ENCODE measurements around the gene DCHS1. TPM values are rescaled to one million over a fixed set of nuclear protein-coding genes. Genes with fewer than 3 reads are reported as not detected.

DCHS1 gene
- total RNA-seq, 2 donors from 2014 or later, result 0.73 to 1.6 TPM

DNA sequence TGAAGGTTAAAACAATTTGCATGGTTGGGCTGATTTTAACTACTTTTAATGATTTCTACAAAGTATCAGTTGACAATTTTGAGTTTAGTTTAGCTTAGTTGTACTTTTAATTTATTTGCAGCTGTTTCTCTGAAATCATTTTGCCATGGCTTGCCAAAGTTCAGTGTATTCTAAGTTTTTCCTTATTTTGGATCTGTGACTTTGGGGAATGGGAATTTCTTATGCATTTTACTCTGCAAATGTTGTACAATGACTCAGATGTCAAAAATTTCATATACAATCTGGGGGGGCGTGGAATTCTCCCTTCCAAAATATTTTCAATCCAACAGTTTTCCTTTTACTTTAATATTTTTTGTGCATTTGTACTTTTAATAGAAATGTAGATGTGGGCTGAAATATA lies 8.9 kb upstream of the DCHS1 start:
- ATAC-seq (no peak), DNase-seq (ENCODE audit: low spot score) (no peak)
- H3K27me3 Mint-ChIP-seq, result no peaks in the 10 kb centered on the region
- no peak overlapping the region for H3K27ac Mint-ChIP-seq
- H3K36me3 Mint-ChIP-seq, result no peaks in the 10 kb centered on the region
- no peak overlapping the region for H3K4me3 Mint-ChIP-seq
- no peaks in the 10 kb centered on the region for H3K9me3 Mint-ChIP-seq
- peaks cover 14 to 22% of the 10 kb centered on the region in 2 donors for H3K4me1 Mint-ChIP-seq (ENCODE audit: low read depth in 2 of 2)

DNA sequence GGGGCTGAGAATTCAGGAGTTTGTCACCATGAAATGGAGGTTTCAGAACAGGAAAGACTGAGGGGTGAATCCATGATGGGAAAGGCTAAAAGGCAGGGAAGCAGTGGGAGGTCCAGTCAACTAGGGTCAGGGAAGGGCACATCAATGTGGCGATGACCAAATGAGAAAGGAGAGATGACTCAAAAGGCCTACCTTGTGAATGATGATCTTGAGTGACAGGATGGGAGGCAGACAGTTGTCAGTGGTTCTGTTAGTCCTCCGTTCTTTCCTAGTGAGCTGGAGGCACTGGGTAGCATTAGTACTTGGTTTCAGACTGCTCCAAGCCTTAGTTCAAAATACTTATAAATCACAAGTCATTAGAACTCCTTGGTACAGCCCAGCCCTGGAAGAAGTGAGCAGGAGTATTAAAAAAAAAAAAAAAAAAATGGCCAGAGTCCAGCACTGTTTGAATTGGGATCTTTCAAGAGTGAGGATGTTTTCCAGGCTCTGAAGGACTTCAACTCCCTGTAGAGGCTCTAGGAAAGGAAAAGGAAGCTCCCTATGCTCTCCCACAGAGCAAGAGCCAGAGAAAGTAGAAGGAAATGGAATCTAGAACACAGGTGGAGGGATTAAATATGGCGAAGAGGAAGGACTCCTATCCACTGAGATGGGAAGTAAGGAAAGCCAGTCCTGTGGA lies 8.3 kb upstream of the DCHS1 start:
- ATAC-seq (no peak), DNase-seq (ENCODE audit: low spot score) (no peak)
- Mint-ChIP-seq H3K4me1 (ENCODE audit: low read depth in 2 of 2) (peaks cover 14 to 22% of the 10 kb centered on the region in 2 donors), H3K9me3 (no peaks in the 10 kb centered on the region), H3K36me3 (no peaks in the 10 kb centered on the region), H3K27me3 (no peaks in the 10 kb centered on the region), H3K27ac (peak overlapping the region in 1 of 2 donors; percentile 2), H3K4me3 (no peak overlapping the region)

DNA sequence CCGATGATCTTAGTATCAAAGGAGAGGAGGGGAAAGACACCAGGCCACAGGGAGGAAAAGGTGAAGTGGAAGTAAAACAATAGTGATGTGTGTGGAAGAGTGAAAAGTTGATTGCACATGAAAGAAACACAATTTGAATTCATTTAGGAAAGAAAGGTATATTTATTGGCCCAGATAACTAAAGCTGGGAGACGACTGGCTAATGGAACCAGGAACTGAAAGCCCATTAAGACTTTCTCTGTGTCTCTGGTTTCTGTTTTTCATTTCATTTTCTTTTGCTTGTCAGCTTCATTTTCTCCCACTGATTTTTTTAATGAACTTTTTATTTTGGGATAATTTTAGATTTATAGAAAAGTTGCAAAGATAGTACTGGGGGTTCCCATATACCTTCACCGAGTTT lies 5.1 kb upstream of the DCHS1 start:
- H3K4me3 Mint-ChIP-seq, result no peak overlapping the region
- DNase-seq (ENCODE audit: low spot score) (no peak), ATAC-seq (no peak)
- no peaks in the 10 kb centered on the region for H3K9me3 Mint-ChIP-seq
- no peaks in the 10 kb centered on the region for H3K36me3 Mint-ChIP-seq
- no peak overlapping the region for H3K27ac Mint-ChIP-seq
- peaks cover 10 to 12% of the 10 kb centered on the region in 2 donors for H3K4me1 Mint-ChIP-seq (ENCODE audit: low read depth in 2 of 2)
- H3K27me3 Mint-ChIP-seq, result peaks cover 12 to 14% of the 10 kb centered on the region in 2 donors

DNA sequence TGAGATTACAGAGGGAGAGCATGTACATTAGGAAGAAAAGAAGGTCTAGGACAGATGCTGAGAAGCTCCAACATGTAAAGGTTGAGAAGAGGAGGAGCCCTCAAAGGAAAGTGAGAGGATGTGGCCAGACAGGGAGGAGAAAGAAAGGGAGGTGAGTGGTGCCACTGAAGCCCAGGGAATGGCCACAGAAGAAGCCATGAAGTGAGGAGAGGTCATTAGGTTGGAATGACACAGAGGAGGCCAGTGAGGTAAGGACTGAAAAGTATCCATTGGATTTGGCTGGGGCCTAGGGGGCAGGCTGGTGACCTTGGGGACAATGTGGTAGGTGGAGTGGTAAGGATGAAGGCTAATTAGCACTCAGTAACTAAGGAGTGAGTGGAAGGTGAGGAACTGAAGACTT lies 3.0 kb upstream of the DCHS1 start:
- H3K27me3 Mint-ChIP-seq, result peaks cover 12 to 14% of the 10 kb centered on the region in 2 donors
- no peaks in the 10 kb centered on the region for H3K9me3 Mint-ChIP-seq
- H3K36me3 Mint-ChIP-seq, result no peaks in the 10 kb centered on the region
- no peak overlapping the region for H3K4me3 Mint-ChIP-seq
- no peak overlapping the region for H3K27ac Mint-ChIP-seq
- DNase-seq (ENCODE audit: low spot score) (no peak), ATAC-seq (no peak)
- H3K4me1 Mint-ChIP-seq (ENCODE audit: low read depth in 2 of 2), result peaks cover 9 to 10% of the 10 kb centered on the region in 2 donors

DNA sequence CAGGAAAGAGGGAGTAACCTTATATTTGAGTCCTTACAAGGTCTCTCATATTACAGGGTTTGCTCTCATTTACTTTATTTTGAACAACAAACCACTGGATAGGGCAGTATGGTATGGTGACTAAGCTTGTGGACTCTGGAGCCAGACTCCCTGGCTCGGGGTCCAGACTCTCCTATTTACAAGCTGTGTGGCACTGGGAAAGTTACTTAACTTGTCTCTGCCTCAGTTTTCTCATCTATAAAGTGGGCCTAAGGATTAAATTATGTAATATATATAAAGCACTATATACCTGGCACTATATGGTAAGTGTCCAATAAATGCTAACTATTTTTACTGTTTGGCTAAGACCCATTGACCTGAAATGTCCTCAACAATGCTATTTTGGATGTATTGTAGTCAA lies 1.7 kb upstream of the DCHS1 start:
- DNase-seq (ENCODE audit: low spot score) (no peak), ATAC-seq (no peak)
- Mint-ChIP-seq H3K27me3 (peaks cover 12 to 14% of the 10 kb centered on the region in 2 donors), H3K27ac (no peak overlapping the region), H3K4me3 (peak overlapping the region; percentile 77), H3K4me1 (ENCODE audit: low read depth in 2 of 2) (peaks cover 6 to 10% of the 10 kb centered on the region in 2 donors), H3K9me3 (no peaks in the 10 kb centered on the region), H3K36me3 (no peaks in the 10 kb centered on the region)

DNA sequence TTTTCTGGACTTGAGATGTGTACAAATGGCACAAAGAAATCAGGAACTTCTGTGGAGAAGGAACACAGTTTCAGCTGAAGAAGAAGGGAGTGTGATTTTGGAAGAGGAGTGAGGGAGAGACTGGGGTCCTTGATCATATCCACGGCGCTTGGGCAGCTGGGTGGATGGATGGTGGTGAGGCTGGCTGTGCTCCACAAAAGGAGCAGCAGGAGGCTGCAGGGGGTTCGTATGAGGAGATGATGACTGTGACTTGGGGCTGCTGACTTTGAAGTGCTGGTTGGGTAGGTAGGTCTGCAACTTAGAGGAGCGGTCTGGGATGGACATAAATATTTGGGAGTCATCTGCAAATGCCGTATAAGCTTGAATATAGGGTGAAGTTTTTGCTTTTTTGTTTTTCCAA lies 1.3 kb upstream of the DCHS1 start:
- H3K27me3 Mint-ChIP-seq, result peaks cover 12 to 14% of the 10 kb centered on the region in 2 donors
- ATAC-seq (no peak), DNase-seq (ENCODE audit: low spot score) (no peak)
- H3K36me3 Mint-ChIP-seq, result no peaks in the 10 kb centered on the region
- H3K4me3 Mint-ChIP-seq, result peak overlapping the region; percentile 77
- no peak overlapping the region for H3K27ac Mint-ChIP-seq
- peaks cover 6 to 10% of the 10 kb centered on the region in 2 donors for H3K4me1 Mint-ChIP-seq (ENCODE audit: low read depth in 2 of 2)
- no peaks in the 10 kb centered on the region for H3K9me3 Mint-ChIP-seq

DNA sequence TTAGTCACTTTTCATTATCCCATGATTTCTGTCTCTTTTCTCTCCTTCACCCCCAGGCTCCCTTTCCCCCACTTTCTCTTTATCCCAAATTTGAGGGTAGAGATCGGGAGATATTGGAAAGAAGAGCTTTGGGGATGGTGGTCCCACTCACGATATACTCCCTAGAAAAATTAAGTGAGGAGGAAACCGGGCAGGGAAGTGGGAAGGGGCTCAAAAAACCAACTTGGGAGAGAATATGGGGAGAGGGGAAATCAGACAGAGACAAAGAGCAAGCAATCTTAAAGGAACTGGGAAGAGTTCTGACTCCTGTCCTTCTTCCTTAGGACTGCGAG lies 941 bp upstream of the DCHS1 start:
- Mint-ChIP-seq H3K4me3 (peak overlapping the region; percentile 77), H3K27me3 (peaks cover 12 to 14% of the 10 kb centered on the region in 2 donors), H3K27ac (no peak overlapping the region), H3K4me1 (ENCODE audit: low read depth in 2 of 2) (peaks cover 6 to 10% of the 10 kb centered on the region in 2 donors), H3K9me3 (no peaks in the 10 kb centered on the region), H3K36me3 (no peaks in the 10 kb centered on the region)
- DNase-seq (ENCODE audit: low spot score), result no peak
- ATAC-seq, result no peak

DNA sequence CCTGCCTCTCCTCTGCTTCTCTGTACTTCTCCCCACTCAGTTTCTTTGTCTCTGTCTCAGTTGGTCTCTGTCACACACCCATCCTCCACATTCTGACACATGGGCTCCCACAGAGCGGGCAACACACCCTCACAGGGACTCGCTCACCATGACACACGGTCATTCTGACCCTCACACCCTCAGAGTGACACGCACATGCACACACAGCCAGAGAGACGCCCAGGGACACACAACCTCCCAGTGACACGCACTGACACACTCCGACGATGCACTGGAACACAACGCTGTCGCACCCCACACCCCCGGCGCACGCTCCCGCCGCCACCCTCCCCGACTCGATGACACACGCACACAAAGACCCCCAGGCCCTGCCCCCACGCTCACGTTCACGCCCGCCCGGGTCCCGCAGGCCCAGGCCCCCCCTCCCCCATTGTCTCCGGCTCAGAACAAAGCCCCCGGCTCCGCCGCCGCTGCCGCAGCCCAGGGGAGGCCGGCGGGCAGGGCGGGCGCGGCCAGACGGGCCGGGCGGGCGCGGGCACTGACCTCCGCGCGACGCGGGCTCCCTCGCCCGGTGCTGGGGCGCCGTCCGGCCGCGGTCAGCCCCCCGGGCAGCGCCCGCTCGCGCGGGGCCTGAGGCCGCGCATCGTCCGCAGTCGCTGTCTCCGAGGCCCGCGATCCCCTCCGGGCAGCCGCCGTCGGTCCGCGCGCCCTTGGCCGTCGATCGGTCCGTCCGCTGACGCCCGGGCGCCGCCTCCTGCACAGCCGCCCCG lies 404 bp downstream of the DCHS1 start:
- Mint-ChIP-seq H3K36me3 (no peaks in the 10 kb centered on the region), H3K27me3 (peaks cover 12 to 14% of the 10 kb centered on the region in 2 donors), H3K4me3 (no peak overlapping the region), H3K27ac (no peak overlapping the region), H3K9me3 (no peaks in the 10 kb centered on the region), H3K4me1 (ENCODE audit: low read depth in 2 of 2) (peaks cover 6 to 10% of the 10 kb centered on the region in 2 donors)
- ATAC-seq (peak; percentile 58 to 61), DNase-seq (ENCODE audit: low spot score) (no peak)

DNA sequence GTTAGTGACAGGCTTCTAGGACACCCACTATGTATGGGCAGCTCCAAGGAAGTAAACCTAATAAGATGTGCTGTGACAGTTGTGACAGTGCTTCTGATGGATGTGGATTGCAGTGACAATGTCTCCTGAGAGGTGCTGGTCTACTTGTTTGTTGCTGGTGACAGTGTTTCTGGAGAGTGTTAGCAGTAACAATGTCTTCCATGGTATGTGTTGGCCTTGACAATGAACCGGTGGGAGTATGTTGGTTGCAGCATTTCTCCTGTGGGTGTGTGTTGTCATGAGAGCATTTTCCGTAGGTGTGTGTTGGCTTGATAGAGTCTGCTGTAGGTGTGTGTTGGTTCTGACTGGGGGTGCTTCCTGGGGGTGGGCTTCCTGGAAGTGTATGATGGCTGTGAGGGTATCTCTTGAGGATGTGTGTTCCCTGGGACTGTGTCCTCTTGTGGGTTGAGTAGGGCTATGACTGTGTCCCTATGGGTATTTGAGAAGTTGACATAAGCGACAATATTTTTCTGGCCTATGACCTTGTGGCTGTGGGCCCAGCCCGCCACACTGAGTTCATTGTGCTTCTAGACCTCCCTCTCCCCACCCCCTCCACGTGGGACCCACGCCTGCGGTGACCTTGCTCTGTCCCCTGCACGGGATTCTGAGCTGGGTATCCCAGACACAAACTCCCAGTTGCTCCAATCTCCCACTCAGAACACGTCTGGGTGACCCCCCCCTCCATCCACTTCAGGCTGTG lies 1.2 kb downstream of the DCHS1 start:
- DNase-seq (ENCODE audit: low spot score) (no peak), ATAC-seq (peak in 1 of 2 donors; percentile 9)
- no peak overlapping the region for H3K27ac Mint-ChIP-seq
- H3K27me3 Mint-ChIP-seq, result peaks cover 12 to 14% of the 10 kb centered on the region in 2 donors
- H3K4me3 Mint-ChIP-seq, result no peak overlapping the region
- no peaks in the 10 kb centered on the region for H3K36me3 Mint-ChIP-seq
- H3K9me3 Mint-ChIP-seq, result no peaks in the 10 kb centered on the region
- H3K4me1 Mint-ChIP-seq (ENCODE audit: low read depth in 2 of 2), result peaks cover 6 to 10% of the 10 kb centered on the region in 2 donors

DNA sequence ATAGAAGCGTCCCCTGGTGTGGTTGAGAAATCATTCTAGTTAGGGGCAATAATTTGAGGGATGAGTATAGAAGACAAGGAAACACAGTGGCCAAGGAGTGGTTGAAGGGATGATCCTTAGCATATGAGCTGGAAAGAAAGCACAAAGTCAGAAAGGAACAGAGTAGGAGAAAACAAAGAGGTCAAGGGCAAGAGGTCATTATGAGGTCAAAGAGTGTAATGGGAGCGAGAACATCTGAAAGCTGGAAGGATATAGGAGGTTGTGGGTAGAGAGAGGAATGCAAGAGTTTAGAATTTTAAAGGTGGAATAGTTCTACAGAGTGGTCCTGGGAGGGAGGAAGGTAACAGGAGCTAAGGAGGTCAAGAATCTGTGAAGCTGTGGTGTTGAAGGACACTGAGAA lies 2.0 kb downstream of the DCHS1 start:
- Mint-ChIP-seq H3K4me1 (ENCODE audit: low read depth in 2 of 2) (peaks cover 6 to 10% of the 10 kb centered on the region in 2 donors), H3K4me3 (no peak overlapping the region), H3K9me3 (no peaks in the 10 kb centered on the region), H3K27me3 (peaks cover 12 to 14% of the 10 kb centered on the region in 2 donors), H3K27ac (no peak overlapping the region), H3K36me3 (no peaks in the 10 kb centered on the region)
- ATAC-seq (no peak), DNase-seq (ENCODE audit: low spot score) (no peak)

DNA sequence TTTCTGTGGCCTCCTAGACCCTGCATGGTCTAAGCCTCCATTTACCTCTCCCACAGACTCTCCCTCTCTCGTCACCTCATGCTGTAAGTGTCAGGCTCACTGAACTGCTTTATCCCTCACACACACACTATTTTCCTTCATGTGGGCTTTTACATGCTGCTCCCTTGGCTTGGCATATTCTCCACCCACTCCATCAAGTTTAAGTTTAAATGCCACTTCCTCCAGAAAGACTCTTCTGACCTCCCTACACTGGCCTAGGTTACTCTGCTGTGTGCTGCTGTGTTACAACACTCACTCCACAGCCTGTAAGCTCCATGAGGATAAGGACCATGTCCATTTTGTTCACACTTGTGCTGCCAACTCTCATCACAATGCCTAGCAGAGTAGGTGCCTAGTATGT lies 2.5 kb downstream of the DCHS1 start:
- Mint-ChIP-seq H3K9me3 (no peaks in the 10 kb centered on the region), H3K4me3 (no peak overlapping the region), H3K27me3 (peaks cover 12 to 14% of the 10 kb centered on the region in 2 donors), H3K27ac (no peak overlapping the region), H3K36me3 (no peaks in the 10 kb centered on the region), H3K4me1 (ENCODE audit: low read depth in 2 of 2) (peaks cover 6 to 10% of the 10 kb centered on the region in 2 donors)
- ATAC-seq, result no peak
- DNase-seq (ENCODE audit: low spot score), result no peak

DNA sequence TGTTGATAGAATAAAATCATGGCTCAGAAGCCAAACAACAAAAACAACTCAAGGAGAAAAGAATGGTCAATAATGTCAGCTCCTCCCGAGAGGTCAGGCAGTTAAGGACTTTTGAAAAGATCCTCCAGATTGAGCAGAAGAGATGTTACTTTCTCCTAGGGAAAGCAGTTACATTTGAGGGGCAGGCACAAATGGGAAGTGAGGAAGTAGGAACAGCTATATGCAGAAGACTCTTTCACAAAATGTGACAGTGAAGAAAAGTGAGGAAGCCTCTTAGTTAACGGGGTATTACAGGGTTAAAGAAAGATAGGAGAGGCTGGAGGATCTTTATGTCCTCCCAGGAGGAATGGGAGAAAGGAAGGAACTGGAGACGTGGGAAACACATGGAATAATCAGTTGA lies 3.4 kb downstream of the DCHS1 start:
- no peak overlapping the region for H3K4me3 Mint-ChIP-seq
- DNase-seq (ENCODE audit: low spot score) (no peak), ATAC-seq (no peak)
- H3K9me3 Mint-ChIP-seq, result no peaks in the 10 kb centered on the region
- no peaks in the 10 kb centered on the region for H3K36me3 Mint-ChIP-seq
- H3K27ac Mint-ChIP-seq, result no peak overlapping the region
- H3K27me3 Mint-ChIP-seq, result peaks cover 12 to 14% of the 10 kb centered on the region in 2 donors
- H3K4me1 Mint-ChIP-seq (ENCODE audit: low read depth in 2 of 2), result peaks cover 6 to 10% of the 10 kb centered on the region in 2 donors

DNA sequence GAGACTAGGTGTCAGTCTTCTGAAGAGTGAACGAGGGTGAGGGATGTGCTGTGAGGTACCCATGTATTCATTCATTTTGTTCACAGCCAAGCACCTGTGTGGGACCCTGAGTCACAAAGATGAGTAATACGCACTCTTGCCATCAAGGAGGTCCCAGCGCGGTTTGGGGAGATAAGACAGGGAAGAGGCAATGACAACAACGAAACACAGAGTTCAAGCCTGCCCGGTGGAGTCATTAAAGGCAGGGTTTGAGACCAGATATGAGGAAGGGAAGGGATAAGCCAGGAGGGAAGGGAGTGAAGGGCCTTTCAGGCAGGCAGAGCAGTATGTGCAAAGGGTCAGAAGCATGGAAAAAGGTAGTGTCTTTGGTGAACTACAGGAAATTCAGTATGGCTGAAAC lies 4.6 kb downstream of the DCHS1 start:
- Mint-ChIP-seq H3K36me3 (no peaks in the 10 kb centered on the region), H3K27me3 (peaks cover under 1 to 2% of the 10 kb centered on the region in 2 donors), H3K9me3 (no peaks in the 10 kb centered on the region), H3K27ac (no peak overlapping the region), H3K4me1 (ENCODE audit: low read depth in 2 of 2) (peaks cover under 1 to 1% of the 10 kb centered on the region in 2 donors), H3K4me3 (no peak overlapping the region)
- ATAC-seq (no peak), DNase-seq (ENCODE audit: low spot score) (no peak)

DNA sequence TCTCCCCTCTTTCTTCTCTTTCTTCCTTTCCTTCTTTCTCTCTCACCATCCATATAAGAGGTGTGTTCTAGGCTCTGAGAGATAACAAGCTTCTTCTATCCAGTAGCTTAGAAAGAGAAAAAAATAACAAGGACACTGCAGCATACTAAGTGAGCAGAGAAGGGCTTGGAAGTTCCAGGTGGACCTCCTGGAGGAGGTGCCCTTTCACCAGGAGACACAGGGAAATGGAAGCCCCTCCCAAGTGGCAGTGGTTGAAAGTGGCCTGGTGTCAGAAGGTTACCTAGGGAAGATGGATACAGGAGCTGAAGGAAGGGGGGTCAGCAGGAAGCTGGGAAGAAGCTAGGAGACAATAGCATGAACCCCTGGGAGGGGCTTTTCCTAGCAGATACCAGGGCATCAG lies 5.5 kb downstream of the DCHS1 start:
- Mint-ChIP-seq H3K36me3 (no peaks in the 10 kb centered on the region), H3K9me3 (no peaks in the 10 kb centered on the region), H3K4me3 (no peak overlapping the region), H3K27me3 (no peaks in the 10 kb centered on the region), H3K27ac (no peak overlapping the region), H3K4me1 (ENCODE audit: low read depth in 2 of 2) (no peaks in the 10 kb centered on the region)
- ATAC-seq (no peak), DNase-seq (ENCODE audit: low spot score) (no peak)
